GM23338 (cell line): ENCODE measurements around the gene CAPN1. TPM values are rescaled to one million over a fixed set of nuclear protein-coding genes. Genes with fewer than 3 reads are reported as not detected.

Experiments
- ATAC-seq: fragments of 200-7000 bp; cut with Tn5 transposase; 3 replicates; pipeline ENCODE4 v1.9.1; 2020
- DNase-seq: peaks from one replicate; pipeline ENCODE4 v3.0.0-alpha.2; 2015; ENCODE audit warnings: low spot score
- H2AFZ ChIP-seq: fragments of 200-600 bp; sonication (generic); 2 replicates; pipeline ENCODE4 v1.8.0; 2016; ENCODE audit warnings: antibody characterized with exemption, mild to moderate bottlenecking, moderate library complexity
- H3F3A ChIP-seq: fragments of 200-600 bp; sonication (generic); replicated peaks from 2 replicates; pipeline ENCODE4 v1.8.0; 2017; ENCODE audit warnings: antibody characterized with exemption, mixed run types, low read depth
- H3K27ac ChIP-seq: fragments of 200-600 bp; sonication (generic); 2 replicates; pipeline ENCODE4 v1.6.1; 2016; ENCODE audit warnings: low read depth
- H3K27me3 ChIP-seq: fragments of 200-600 bp; sonication (generic); 2 replicates; pipeline ENCODE4 v1.8.0; 2016; ENCODE audit warnings: mild to moderate bottlenecking, mixed run types, moderate library complexity; ENCODE audit not compliant: insufficient read depth
- H3K36me3 ChIP-seq: fragments of 200-600 bp; sonication (generic); 2 replicates; pipeline ENCODE4 v1.8.0; 2016; ENCODE audit warnings: mild to moderate bottlenecking; ENCODE audit not compliant: insufficient read depth
- H3K4me1 ChIP-seq: fragments of 200-600 bp; sonication (generic); 2 replicates; pipeline ENCODE4 v1.8.0; 2016; ENCODE audit warnings: mild to moderate bottlenecking, moderate library complexity; ENCODE audit not compliant: insufficient read depth
- H3K4me2 ChIP-seq: fragments of 200-600 bp; sonication (generic); 2 replicates; pipeline ENCODE4 v1.7.1; 2017; ENCODE audit warnings: mixed run types
- H3K4me3 ChIP-seq: fragments of 200-600 bp; sonication (generic); 2 replicates; pipeline ENCODE4 v1.6.1; 2016; ENCODE audit warnings: mixed run types
- H3K79me2 ChIP-seq: fragments of 200-600 bp; sonication (generic); replicated peaks from 2 replicates; pipeline ENCODE4 v1.8.0; 2017; ENCODE audit warnings: mild to moderate bottlenecking; ENCODE audit not compliant: insufficient read depth
- H3K9me2 ChIP-seq: fragments of 200-600 bp; sonication (generic); 2 replicates; pipeline ENCODE4 v1.8.0; 2017; ENCODE audit not compliant: insufficient read depth
- H4K20me1 ChIP-seq: fragments of 200-600 bp; sonication (generic); replicated peaks from 2 replicates; pipeline ENCODE4 v1.8.0; 2017; ENCODE audit warnings: mild to moderate bottlenecking; ENCODE audit not compliant: insufficient read depth
- H3K27ac Mint-ChIP-seq: 2 replicates; pipeline ENCODE4 v1.8.0; 2020; ENCODE audit warnings: inconsistent platforms, mild to moderate bottlenecking, moderate library complexity, mixed read lengths
- H3K27me3 Mint-ChIP-seq: 3 replicates; pipeline ENCODE4 v1.8.0; 2022; ENCODE audit warnings: low read depth, mild to moderate bottlenecking, moderate library complexity, mixed read lengths, inconsistent platforms; ENCODE audit not compliant: insufficient read depth, poor library complexity
- H3K36me3 Mint-ChIP-seq: 3 replicates; pipeline ENCODE4 v1.8.0; 2021; ENCODE audit warnings: low read depth, mild to moderate bottlenecking, inconsistent platforms, moderate library complexity, mixed read lengths
- H3K4me1 Mint-ChIP-seq: 3 replicates; pipeline ENCODE4 v1.8.0; 2020; ENCODE audit warnings: mild to moderate bottlenecking, inconsistent platforms, mixed read lengths
- H3K4me3 Mint-ChIP-seq: 3 replicates; pipeline ENCODE4 v1.8.0; 2021; ENCODE audit warnings: moderate library complexity, mild to moderate bottlenecking, inconsistent platforms, mixed read lengths
- H3K9me3 Mint-ChIP-seq: 3 replicates; pipeline ENCODE4 v1.8.0; 2020; ENCODE audit warnings: moderate library complexity, mild to moderate bottlenecking, inconsistent platforms, mixed read lengths
- CREB1 ChIP-seq: fragments of 250-450 bp; sonication (Bioruptor Pico); IDR thresholded peaks from 2 replicates; pipeline ENCODE4 v1.5.0; 2020; ENCODE audit warnings: low read depth, mild to moderate bottlenecking, moderate library complexity
- CTCF ChIP-seq, 2 experiments: fragments of 200-600 bp in 1 of 2; sonication (generic) in 1 of 2; conservative IDR thresholded peaks; 2 replicates each; pipeline versions ENCODE4 v1.5.1 to v1.6.1; 2016 to 2017; ENCODE audit warnings: antibody characterized with exemption in 2 of 2, low read depth in 2 of 2, mild to moderate bottlenecking in 2 of 2, moderate library complexity in 1 of 2
- ETS1 ChIP-seq: IDR thresholded peaks from 2 replicates; pipeline ENCODE4 v1.6.1; 2016; ENCODE audit warnings: antibody characterized with exemption
- EZH2phosphoT487 ChIP-seq: fragments of 200-600 bp; sonication (generic); IDR thresholded peaks from one replicate; pipeline ENCODE4 v1.8.1; 2018; ENCODE audit warnings: antibody characterized with exemption; ENCODE audit not compliant: unreplicated experiment
- JUNB ChIP-seq: IDR thresholded peaks from one replicate; pipeline ENCODE4 v1.6.1; 2016; ENCODE audit warnings: antibody characterized with exemption; ENCODE audit not compliant: unreplicated experiment
- POLR2AphosphoS5 ChIP-seq: IDR thresholded peaks from 2 replicates; pipeline ENCODE4 v1.6.1; 2016; ENCODE audit warnings: antibody characterized with exemption, low read depth
- REST ChIP-seq: IDR thresholded peaks from one replicate; pipeline ENCODE4 v1.6.1; 2018; ENCODE audit warnings: antibody characterized with exemption; ENCODE audit not compliant: unreplicated experiment
- STAT1 ChIP-seq: IDR thresholded peaks from one replicate; pipeline ENCODE4 v1.6.1; 2016; ENCODE audit warnings: antibody characterized with exemption; ENCODE audit not compliant: unreplicated experiment
- ZNF331 ChIP-seq: fragments of 250-450 bp; sonication (Bioruptor Pico); IDR thresholded peaks from 2 replicates; pipeline ENCODE4 v1.5.0; 2020; ENCODE audit warnings: low read depth, mild to moderate bottlenecking, moderate library complexity
- polyA plus RNA-seq: library from polyadenylated mRNA; unstranded; fragments of >200 nt; fragmentation: Nextera tagmentation; extraction: Ambion mirVana; gene quantifications from 2 replicates; pipeline ENCODE4 v1.2.1, GENCODE V29; 2016
- total RNA-seq: library from RNA; depleted of rRNA; stranded (reverse); fragments of >200 nt; shearing (Covaris generic); gene quantifications from 2 replicates; pipeline ENCODE4 v1.2.3, GENCODE V29; 2014

CAPN1 gene
- total and polyA plus RNA-seq, 2 experiments from 2014 or later, result 67.3 to 277 TPM

GRCh38 chr11:65208785-65209710 lies 27.3 kb downstream of the CAPN1 start:
- H3K36me3 ChIP-seq, result peaks cover 15% of the 10 kb centered on the region
- no peak for DNase-seq
- ATAC-seq, result no peak

GRCh38 chr11:65209711-65210360 lies 28.1 kb downstream of the CAPN1 start:
- Histone ChIP-seq H2AFZ (no peak overlapping the region), H3K36me3 (peaks cover 15% of the 10 kb centered on the region), H3K4me3 (no peak overlapping the region), H3K4me1 (peaks cover 31% of the 10 kb centered on the region), H4K20me1 (0 out of 2 replicates have a peak, but pooled peaks cover 4% of the 10 kb centered on the region), H3K4me2 (no peak overlapping the region), H3K79me2 (no peaks in the 10 kb centered on the region), H3K27me3 (no peaks in the 10 kb centered on the region), H3F3A (peaks cover 20% of the 10 kb centered on the region; the same call in 1 of the 2 replicates), H3K9me2 (no peaks in the 10 kb centered on the region), H3K27ac (no peak overlapping the region)
- Mint-ChIP-seq H3K4me3 (no peak overlapping the region), H3K4me1 (peaks cover 45% of the 10 kb centered on the region), H3K9me3 (no peaks in the 10 kb centered on the region), H3K36me3 (peaks cover 55% of the 10 kb centered on the region), H3K27me3 (peaks cover 17% of the 10 kb centered on the region), H3K27ac (no peak overlapping the region)
- DNase-seq (no peak), ATAC-seq (no peak)
- TF ChIP-seq ZNF331 (CRISPR knock-in tag) (no peak), STAT1 (no peak), CREB1 (CRISPR knock-in tag) (no peak), CTCF (conservative IDR thresholded peaks at IDR 0.05; ENCODE audit: low read depth in 2 of 2) (no peak)

More at GRCh38 chr11:65208785-65209710, 27.3 kb downstream of the CAPN1 start:
- no peak overlapping the region for H3K27ac Mint-ChIP-seq
- Histone ChIP-seq H3K27me3 (no peaks in the 10 kb centered on the region), H3K4me2 (no peak overlapping the region), H3K79me2 (no peaks in the 10 kb centered on the region), H4K20me1 (0 out of 2 replicates have a peak, but pooled peaks cover 4% of the 10 kb centered on the region), H2AFZ (no peak overlapping the region), H3K27ac (no peak overlapping the region), H3K9me2 (no peaks in the 10 kb centered on the region), H3K4me3 (no peak overlapping the region), H3F3A (peaks cover 19% of the 10 kb centered on the region), H3K4me1 (peaks cover 29% of the 10 kb centered on the region)
- H3K4me1 Mint-ChIP-seq, result peaks cover 44% of the 10 kb centered on the region
- peaks cover 55% of the 10 kb centered on the region for H3K36me3 Mint-ChIP-seq
- no peak overlapping the region; the same call in 2 of the 3 replicates for H3K4me3 Mint-ChIP-seq
- no peaks in the 10 kb centered on the region for H3K9me3 Mint-ChIP-seq
- peaks cover 15% of the 10 kb centered on the region for H3K27me3 Mint-ChIP-seq
- TF ChIP-seq STAT1 (no peak), CREB1 (CRISPR knock-in tag) (no peak)

GRCh38 chr11:65210361-65210731 lies 28.6 kb downstream of the CAPN1 start:
- Mint-ChIP-seq H3K4me1 (peaks cover 43% of the 10 kb centered on the region), H3K9me3 (no peaks in the 10 kb centered on the region), H3K27ac (no peak overlapping the region), H3K4me3 (no peak overlapping the region), H3K36me3 (peaks cover 50% of the 10 kb centered on the region), H3K27me3 (peaks cover 18% of the 10 kb centered on the region)
- Histone ChIP-seq H2AFZ (no peak overlapping the region), H3K4me2 (no peak overlapping the region), H3K27me3 (no peaks in the 10 kb centered on the region), H3K4me3 (no peak overlapping the region), H3K9me2 (no peaks in the 10 kb centered on the region), H3K4me1 (peaks cover 34% of the 10 kb centered on the region), H4K20me1 (0 out of 2 replicates have a peak, but pooled peaks cover 4% of the 10 kb centered on the region), H3F3A (peaks cover 23% of the 10 kb centered on the region), H3K79me2 (no peaks in the 10 kb centered on the region), H3K36me3 (peaks cover 13% of the 10 kb centered on the region), H3K27ac (no peak overlapping the region)
- ATAC-seq (no peak), DNase-seq (no peak)
- TF ChIP-seq ETS1 (no peak), REST (no peak), JUNB (no peak), EZH2phosphoT487 (no peak), ZNF331 (CRISPR knock-in tag) (no peak), POLR2AphosphoS5 (no peak)
